Measurements from ENCODE around the gene LEMD2. TPM values are rescaled to one million over a fixed set of nuclear protein-coding genes. Genes with fewer than 3 reads are reported as not detected.

LEMD2 gene
- total RNA-seq, 1 experiment from 2014 or later: 91.8 TPM

GRCh38 chr6:33787346-33787953, 1.5 kb downstream of the LEMD2 start:
- Mint-ChIP-seq H3K36me3 (ENCODE audit: insufficient read depth in 1 of 3, low read depth in 3 of 3) (peaks cover 16 to 36% (median 35%) of the 10 kb centered on the region in 3 experiments; a peak in 6 of 7 replicates), H3K27me3 (ENCODE audit: low read depth) (no peaks in the 10 kb centered on the region), H3K27ac (peak overlapping the region; percentile 26 to 95 (median 55); a peak in 5 of 7 replicates), H3K4me1 (peaks cover 70 to 75% of the 10 kb centered on the region in 2 experiments), H3K9me3 (no peaks in the 10 kb centered on the region), H3K4me3 (peak overlapping the region; percentile 85 to 87)
- no peak overlapping the region for H2BK12ac ChIP-seq (ENCODE audit: insufficient read length, low read depth, low read length)
- TF ChIP-seq, protein P1, sequence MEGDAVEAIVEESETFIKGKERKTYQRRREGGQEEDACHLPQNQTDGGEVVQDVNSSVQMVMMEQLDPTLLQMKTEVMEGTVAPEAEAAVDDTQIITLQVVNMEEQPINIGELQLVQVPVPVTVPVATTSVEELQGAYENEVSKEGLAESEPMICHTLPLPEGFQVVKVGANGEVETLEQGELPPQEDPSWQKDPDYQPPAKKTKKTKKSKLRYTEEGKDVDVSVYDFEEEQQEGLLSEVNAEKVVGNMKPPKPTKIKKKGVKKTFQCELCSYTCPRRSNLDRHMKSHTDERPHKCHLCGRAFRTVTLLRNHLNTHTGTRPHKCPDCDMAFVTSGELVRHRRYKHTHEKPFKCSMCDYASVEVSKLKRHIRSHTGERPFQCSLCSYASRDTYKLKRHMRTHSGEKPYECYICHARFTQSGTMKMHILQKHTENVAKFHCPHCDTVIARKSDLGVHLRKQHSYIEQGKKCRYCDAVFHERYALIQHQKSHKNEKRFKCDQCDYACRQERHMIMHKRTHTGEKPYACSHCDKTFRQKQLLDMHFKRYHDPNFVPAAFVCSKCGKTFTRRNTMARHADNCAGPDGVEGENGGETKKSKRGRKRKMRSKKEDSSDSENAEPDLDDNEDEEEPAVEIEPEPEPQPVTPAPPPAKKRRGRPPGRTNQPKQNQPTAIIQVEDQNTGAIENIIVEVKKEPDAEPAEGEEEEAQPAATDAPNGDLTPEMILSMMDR (conservative IDR thresholded peaks at IDR 0.05): no peak
- peaks cover 9% of the 10 kb centered on the region; the same call in 1 of the 2 replicates for H3K79me2 ChIP-seq (ENCODE audit: insufficient read depth, low read length)
- H3K4ac ChIP-seq (ENCODE audit: low read depth, low read length): no peak overlapping the region
- peaks cover 3% of the 10 kb centered on the region for H3K79me1 ChIP-seq (ENCODE audit: insufficient read depth, low read depth, low read length, poor library complexity, severe bottlenecking)
- no peak overlapping the region for H4K5ac ChIP-seq (ENCODE audit: insufficient read length, low read depth, low read length)
- H2AK5ac ChIP-seq (ENCODE audit: insufficient read length, low read length): no peak overlapping the region
- no peak overlapping the region for H3K14ac ChIP-seq (ENCODE audit: insufficient read depth, low read length)
- H3K27me3 ChIP-seq (ENCODE audit: insufficient read depth, low read length): no peaks in the 10 kb centered on the region
- H4K8ac ChIP-seq (replicated peaks; ENCODE audit: insufficient read length, low read depth, low read length): no peak overlapping the region
- no peak overlapping the region for H4K91ac ChIP-seq (ENCODE audit: insufficient read length, low read depth, low read length)
- H3K23ac ChIP-seq (ENCODE audit: insufficient read length, low read depth, low read length): no peak overlapping the region
- no peak overlapping the region for H3K56ac ChIP-seq (ENCODE audit: insufficient read length, low read depth, low read length)
- no peak overlapping the region for H2BK20ac ChIP-seq (ENCODE audit: low read depth, low read length, poor library complexity, severe bottlenecking)
- DNase-seq: no peak
- no CpG with 5 or more reads among the region's 7 CpGs for WGBS (ENCODE audit: extremely low coverage, insufficient read length, low lambda C conversion rate)
- peak overlapping the region; percentile 65 for H3K4me2 ChIP-seq (ENCODE audit: insufficient read depth, insufficient read length, low read length)
- H4K20me1 ChIP-seq (ENCODE audit: control insufficient read depth, insufficient read depth, insufficient read length): no peaks in the 10 kb centered on the region
- H3K9me3 ChIP-seq (ENCODE audit: control insufficient read depth, low read depth, low read length): no peaks in the 10 kb centered on the region
- H3K9ac ChIP-seq (ENCODE audit: extremely low read depth, insufficient read length, low read length): peak overlapping the region; percentile 84
- H3K4me1 ChIP-seq (ENCODE audit: insufficient read depth, low read length): peaks cover 20% of the 10 kb centered on the region; the same call in 1 of the 2 replicates
- no peak overlapping the region for H2AFZ ChIP-seq (ENCODE audit: low read length)
- H3T11ph ChIP-seq (ENCODE audit: low read length): no peak overlapping the region
- H2BK15ac ChIP-seq (ENCODE audit: low read depth, low read length): no peak overlapping the region
- no peak overlapping the region for H2BK5ac ChIP-seq (ENCODE audit: insufficient read length, low read length)
- no peak overlapping the region for H2BK120ac ChIP-seq (ENCODE audit: low read depth, low read length, poor library complexity, severe bottlenecking)
- H3K27ac ChIP-seq (ENCODE audit: insufficient read length, low read depth, low read length): peak overlapping the region; percentile 20
- H3K23me2 ChIP-seq (ENCODE audit: insufficient read length, low read depth, low read length, poor library complexity, severe bottlenecking): peaks cover 8% of the 10 kb centered on the region
- H3K18ac ChIP-seq (ENCODE audit: insufficient read length, low read depth, low read length): no peak overlapping the region
